ENCODE data around the gene OR6P1.

DNA sequence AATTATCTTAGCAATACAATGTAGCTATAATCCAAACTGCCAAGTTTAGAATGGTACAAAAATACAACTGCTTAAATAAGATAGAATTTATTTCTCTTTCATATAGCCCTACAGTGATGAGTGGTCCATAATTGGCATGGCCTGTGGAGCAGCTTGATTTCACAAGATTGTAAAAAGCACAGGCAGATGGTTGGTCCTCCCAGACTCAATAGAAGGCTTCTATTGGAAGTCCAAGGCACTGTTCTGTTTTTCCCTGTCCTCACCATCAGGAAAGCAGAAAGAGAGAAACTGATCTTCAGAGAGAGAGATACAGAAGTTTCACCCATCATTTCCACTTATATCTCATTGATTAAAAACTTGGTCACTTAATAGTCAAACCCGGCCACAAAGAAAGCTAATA, 1.8 kb upstream of the OR6P1 start:
- TF ChIP-seq, protein P1, sequence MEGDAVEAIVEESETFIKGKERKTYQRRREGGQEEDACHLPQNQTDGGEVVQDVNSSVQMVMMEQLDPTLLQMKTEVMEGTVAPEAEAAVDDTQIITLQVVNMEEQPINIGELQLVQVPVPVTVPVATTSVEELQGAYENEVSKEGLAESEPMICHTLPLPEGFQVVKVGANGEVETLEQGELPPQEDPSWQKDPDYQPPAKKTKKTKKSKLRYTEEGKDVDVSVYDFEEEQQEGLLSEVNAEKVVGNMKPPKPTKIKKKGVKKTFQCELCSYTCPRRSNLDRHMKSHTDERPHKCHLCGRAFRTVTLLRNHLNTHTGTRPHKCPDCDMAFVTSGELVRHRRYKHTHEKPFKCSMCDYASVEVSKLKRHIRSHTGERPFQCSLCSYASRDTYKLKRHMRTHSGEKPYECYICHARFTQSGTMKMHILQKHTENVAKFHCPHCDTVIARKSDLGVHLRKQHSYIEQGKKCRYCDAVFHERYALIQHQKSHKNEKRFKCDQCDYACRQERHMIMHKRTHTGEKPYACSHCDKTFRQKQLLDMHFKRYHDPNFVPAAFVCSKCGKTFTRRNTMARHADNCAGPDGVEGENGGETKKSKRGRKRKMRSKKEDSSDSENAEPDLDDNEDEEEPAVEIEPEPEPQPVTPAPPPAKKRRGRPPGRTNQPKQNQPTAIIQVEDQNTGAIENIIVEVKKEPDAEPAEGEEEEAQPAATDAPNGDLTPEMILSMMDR (IDR thresholded peaks at IDR 0.05), result no peak
- no peak for TF ChIP-seq POLR2A (IDR thresholded peaks at IDR 0.05)
- TF ChIP-seq POLR2AphosphoS5 (IDR thresholded peaks at IDR 0.05), result no peak
- no peak for TF ChIP-seq EP300 (IDR thresholded peaks at IDR 0.05)
